DND-41 (cell line): ENCODE measurements around the gene IPCEF1.

Experiments
- ATAC-seq: fragments of 200-7000 bp; cut with Tn5 transposase; 3 replicates; pipeline ENCODE4 v1.9.1; 2021; ENCODE audit warnings: low read depth; ENCODE audit not compliant: insufficient read depth
- DNase-seq: peaks from one replicate; pipeline ENCODE4 v3.0.0-alpha.2; 2020
- H2AFZ ChIP-seq: 2 replicates; pipeline ENCODE4 v1.6.0; 2012; ENCODE audit warnings: low read depth, low read length
- H3K27ac ChIP-seq: 2 replicates; pipeline ENCODE4 v1.5.1; 2012; ENCODE audit warnings: low read length, inconsistent platforms
- H3K27me3 ChIP-seq: fragments of 200-600 bp; sonication (generic); 2 replicates; pipeline ENCODE4 v1.6.0; 2012; ENCODE audit warnings: low read length, mild to moderate bottlenecking, inconsistent platforms; ENCODE audit not compliant: insufficient read depth, poor library complexity
- H3K36me3 ChIP-seq: 2 replicates; pipeline ENCODE4 v1.5.1; 2012; ENCODE audit warnings: low read length, inconsistent platforms; ENCODE audit not compliant: insufficient read depth
- H3K4me1 ChIP-seq: 2 replicates; pipeline ENCODE4 v1.5.1; 2012; ENCODE audit warnings: mild to moderate bottlenecking, low read length; ENCODE audit not compliant: insufficient read depth
- H3K4me2 ChIP-seq: 2 replicates; pipeline ENCODE4 v1.6.0; 2012; ENCODE audit warnings: mild to moderate bottlenecking, moderate library complexity, low read length, inconsistent platforms; ENCODE audit not compliant: insufficient read depth
- H3K4me3 ChIP-seq, 2 experiments: fragments of 200-600 bp in 1 of 2; shearing (Covaris generic) in 1 of 2; 2 replicates each; pipeline ENCODE4 v1.5.1; 2012 to 2016; ENCODE audit warnings: inconsistent platforms in 2 of 2, low read length in 2 of 2, mild to moderate bottlenecking in 2 of 2, low read depth in 1 of 2, moderate library complexity in 1 of 2
- H3K79me2 ChIP-seq: 2 replicates; pipeline ENCODE4 v1.6.0; 2012; ENCODE audit warnings: low read length, inconsistent platforms; ENCODE audit not compliant: insufficient read depth
- H3K9ac ChIP-seq: 2 replicates; pipeline ENCODE4 v1.6.0; 2012; ENCODE audit warnings: low read depth, mild to moderate bottlenecking, inconsistent platforms, low read length, moderate library complexity
- H3K9me3 ChIP-seq: 2 replicates; pipeline ENCODE4 v1.5.1; 2012; ENCODE audit warnings: low read length, moderate library complexity, mild to moderate bottlenecking, inconsistent platforms; ENCODE audit not compliant: insufficient read depth, severe bottlenecking
- H4K20me1 ChIP-seq: 2 replicates; pipeline ENCODE4 v1.6.0; 2012; ENCODE audit warnings: low read length; ENCODE audit not compliant: insufficient read depth
- CTCF ChIP-seq: IDR thresholded peaks from 2 replicates; pipeline ENCODE4 v1.5.1; 2012; ENCODE audit warnings: borderline replicate concordance, low read length, moderate library complexity, mild to moderate bottlenecking; ENCODE audit not compliant: poor library complexity, severe bottlenecking; ENCODE audit errors: extremely low read depth
- EZH2 ChIP-seq: IDR thresholded peaks from 3 replicates; pipeline ENCODE4 v1.6.1; 2012; ENCODE audit warnings: borderline replicate concordance, low read depth, mild to moderate bottlenecking, moderate library complexity, low read length, inconsistent platforms; ENCODE audit not compliant: severe bottlenecking

Gene IPCEF1

DNA sequence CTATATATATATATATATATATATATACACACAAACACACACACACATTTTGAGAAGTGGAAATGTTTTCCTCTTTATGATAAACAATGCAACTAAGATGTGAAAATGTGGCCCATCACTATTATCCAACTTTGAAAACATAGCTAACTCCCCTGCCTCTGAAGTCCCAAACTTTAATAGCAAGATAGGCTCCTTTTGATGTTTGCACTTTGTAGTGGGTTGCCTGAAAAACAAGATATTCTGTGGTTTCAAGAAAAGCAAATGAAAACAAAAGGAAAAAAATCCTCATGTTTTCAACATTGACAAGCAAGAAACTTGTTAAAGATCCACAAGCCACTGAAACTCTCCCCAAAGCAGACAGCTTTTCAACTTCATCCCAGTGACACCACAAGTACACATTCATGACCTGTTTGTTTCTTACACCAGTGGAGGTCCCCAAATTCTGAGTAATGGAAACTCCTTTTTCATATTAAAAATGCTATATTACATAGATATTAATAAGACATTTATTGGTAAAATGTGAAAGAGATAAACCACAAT, 90.0 kb downstream of the IPCEF1 start:
- no peaks in the 10 kb centered on the region for H3K36me3 ChIP-seq
- no peaks in the 10 kb centered on the region for H3K27me3 ChIP-seq
- H3K4me3 ChIP-seq = no peak overlapping the region
- H3K79me2 ChIP-seq = no peaks in the 10 kb centered on the region
- DNase-seq = no peak
- H4K20me1 ChIP-seq = no peaks in the 10 kb centered on the region
- peak overlapping the region; percentile 31; the same call in 1 of the 2 replicates for H3K27ac ChIP-seq
- peak; percentile 79 for ATAC-seq
- H3K4me1 ChIP-seq = peaks cover 35% of the 10 kb centered on the region
- TF ChIP-seq EZH2 = no peak
- no peak for TF ChIP-seq CTCF
- no peak overlapping the region for H2AFZ ChIP-seq
- no peaks in the 10 kb centered on the region for H3K9me3 ChIP-seq
- peak overlapping the region; percentile 30; the same call in 1 of the 2 replicates for H3K4me2 ChIP-seq
- H3K9ac ChIP-seq = no peak overlapping the region

DNA sequence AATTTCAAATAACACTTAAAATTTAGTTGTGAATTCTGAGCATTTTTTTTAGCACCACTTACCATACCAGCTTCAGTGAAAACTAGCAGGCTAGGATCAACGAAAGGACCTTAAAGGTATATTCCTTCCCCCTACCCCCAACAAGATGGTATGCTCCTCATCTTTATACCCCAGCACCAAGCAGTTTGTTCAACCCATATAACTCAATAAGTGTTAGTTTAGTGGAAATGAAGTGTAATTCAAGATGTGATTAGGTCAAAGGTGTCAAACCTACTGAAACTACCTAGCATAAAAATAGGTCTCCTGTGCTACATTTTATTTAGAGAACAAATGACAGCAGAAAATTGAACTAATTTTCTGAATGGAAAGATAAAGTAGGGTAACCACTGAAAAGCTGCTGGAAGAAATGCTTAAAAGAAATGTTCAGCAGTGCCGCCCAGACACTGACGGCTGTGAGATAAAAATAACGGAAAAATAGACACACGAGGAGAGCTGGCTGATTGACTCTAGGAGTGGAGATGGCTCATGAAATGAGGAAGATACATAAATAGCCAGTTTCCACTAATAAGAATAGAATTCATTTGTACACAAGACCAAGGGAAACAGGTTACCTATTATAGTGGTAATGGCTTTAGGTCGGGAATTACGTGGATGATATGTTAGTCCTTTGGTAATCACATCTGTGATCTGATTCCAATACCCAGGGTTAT, 94.8 kb downstream of the IPCEF1 start:
- Histone ChIP-seq H3K4me3 (no peak overlapping the region), H3K27me3 (no peaks in the 10 kb centered on the region), H3K4me2 (no peak overlapping the region), H4K20me1 (no peaks in the 10 kb centered on the region), H3K9me3 (no peaks in the 10 kb centered on the region), H3K79me2 (no peaks in the 10 kb centered on the region), H3K27ac (no peak overlapping the region), H3K9ac (no peak overlapping the region), H2AFZ (no peak overlapping the region), H3K36me3 (no peaks in the 10 kb centered on the region), H3K4me1 (peaks cover 31% of the 10 kb centered on the region)
- no peak for ATAC-seq
- TF ChIP-seq EZH2 (no peak), CTCF (no peak)
- no peak for DNase-seq

GRCh38 chr6:154258064-154258757, 98.4 kb downstream of the IPCEF1 start:
- peak; percentile 67; the same call in 2 of the 3 replicates for ATAC-seq
- TF ChIP-seq EZH2 = no peak
- no peak for TF ChIP-seq CTCF

More at GRCh38 chr6:154258064-154258757, 98.4 kb downstream of the IPCEF1 start:
- H3K79me2 ChIP-seq = no peaks in the 10 kb centered on the region
- no peak overlapping the region for H3K4me2 ChIP-seq
- H2AFZ ChIP-seq = no peak overlapping the region
- H3K4me3 ChIP-seq = no peak overlapping the region
- no peaks in the 10 kb centered on the region for H4K20me1 ChIP-seq
- no peaks in the 10 kb centered on the region for H3K36me3 ChIP-seq
- H3K9ac ChIP-seq = no peak overlapping the region
- H3K9me3 ChIP-seq = peaks cover 17% of the 10 kb centered on the region
- no peaks in the 10 kb centered on the region for H3K27me3 ChIP-seq
- 0 out of 2 replicates have a peak overlapping the region, but pooled peaks have one; percentile 12 for H3K27ac ChIP-seq
- no peak for DNase-seq
- H3K4me1 ChIP-seq = peaks cover 15% of the 10 kb centered on the region
